ENCODE data around the gene ZNF57. TPM values are rescaled to one million over a fixed set of nuclear protein-coding genes. Genes with fewer than 3 reads are reported as not detected.

ZNF57 gene
- total and polyA plus RNA-seq, 2 of the 13 experiments (the other 11 are each of a cell fraction or from before 2014, with no cell fraction given), result 6.6 to 17.5 TPM

DNA sequence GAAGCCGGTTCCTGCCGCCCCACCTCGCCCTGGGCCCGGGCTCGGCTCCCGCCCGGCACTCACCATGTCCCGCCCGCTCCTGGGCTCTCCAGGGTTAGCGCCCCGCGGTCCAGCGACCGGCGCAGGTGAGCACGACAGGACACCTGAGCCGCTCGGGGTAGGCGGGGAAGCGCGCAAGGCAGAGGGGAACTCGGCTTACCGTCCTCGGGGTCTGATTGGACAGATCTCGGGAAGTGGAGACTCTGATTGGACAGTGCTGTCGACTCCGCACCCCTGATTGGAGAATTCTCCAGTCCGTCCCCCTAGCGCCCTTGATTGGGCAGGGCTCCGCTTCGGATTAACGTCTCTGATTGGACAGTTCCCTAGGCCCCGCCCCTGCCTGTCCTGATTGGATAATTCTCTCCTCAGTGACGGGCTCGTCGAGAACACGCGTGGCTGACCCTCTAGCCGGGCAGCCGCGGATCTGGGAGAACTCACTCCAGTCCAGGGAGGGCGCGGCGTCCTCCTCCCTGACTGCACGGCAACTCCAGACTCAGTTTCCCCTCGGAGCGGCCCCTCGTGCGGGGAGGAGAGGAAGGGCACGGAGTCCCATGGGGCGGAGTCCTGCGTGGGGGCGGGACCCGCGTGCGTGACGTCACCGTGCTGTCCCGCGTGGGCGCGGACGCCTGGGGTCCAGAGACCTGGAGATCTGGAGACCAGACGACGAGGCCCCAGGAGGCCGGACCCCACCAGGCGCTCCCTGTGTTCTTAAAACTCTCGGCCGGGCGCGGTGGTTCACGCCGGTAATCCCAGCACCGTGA is 44.2 kb downstream of the ZNF57 start, which contains the start of gene ZNF77 (continued):
- TF ChIP-seq, protein P1, sequence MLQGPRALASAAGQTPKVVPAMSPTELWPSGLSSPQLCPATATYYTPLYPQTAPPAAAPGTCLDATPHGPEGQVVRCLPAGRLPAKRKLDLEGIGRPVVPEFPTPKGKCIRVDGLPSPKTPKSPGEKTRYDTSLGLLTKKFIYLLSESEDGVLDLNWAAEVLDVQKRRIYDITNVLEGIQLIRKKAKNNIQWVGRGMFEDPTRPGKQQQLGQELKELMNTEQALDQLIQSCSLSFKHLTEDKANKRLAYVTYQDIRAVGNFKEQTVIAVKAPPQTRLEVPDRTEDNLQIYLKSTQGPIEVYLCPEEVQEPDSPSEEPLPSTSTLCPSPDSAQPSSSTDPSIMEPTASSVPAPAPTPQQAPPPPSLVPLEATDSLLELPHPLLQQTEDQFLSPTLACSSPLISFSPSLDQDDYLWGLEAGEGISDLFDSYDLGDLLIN (CRISPR knock-in tag; IDR thresholded peaks at IDR 0.05; ENCODE audit: borderline replicate concordance), result no peak
- peak; percentile 88 for TF ChIP-seq PHF8 (CRISPR knock-in tag; IDR thresholded peaks at IDR 0.05)
- no peak; the same call in 1 of the 2 replicates for TF ChIP-seq ZNF510 (CRISPR knock-in tag; IDR thresholded peaks at IDR 0.05; ENCODE audit: low read depth)
- no peak for TF ChIP-seq ZSCAN30 (CRISPR knock-in tag; IDR thresholded peaks at IDR 0.05)
- TF ChIP-seq PLRG1 (conservative IDR thresholded peaks at IDR 0.05), result no peak
- TF ChIP-seq, protein P2, sequence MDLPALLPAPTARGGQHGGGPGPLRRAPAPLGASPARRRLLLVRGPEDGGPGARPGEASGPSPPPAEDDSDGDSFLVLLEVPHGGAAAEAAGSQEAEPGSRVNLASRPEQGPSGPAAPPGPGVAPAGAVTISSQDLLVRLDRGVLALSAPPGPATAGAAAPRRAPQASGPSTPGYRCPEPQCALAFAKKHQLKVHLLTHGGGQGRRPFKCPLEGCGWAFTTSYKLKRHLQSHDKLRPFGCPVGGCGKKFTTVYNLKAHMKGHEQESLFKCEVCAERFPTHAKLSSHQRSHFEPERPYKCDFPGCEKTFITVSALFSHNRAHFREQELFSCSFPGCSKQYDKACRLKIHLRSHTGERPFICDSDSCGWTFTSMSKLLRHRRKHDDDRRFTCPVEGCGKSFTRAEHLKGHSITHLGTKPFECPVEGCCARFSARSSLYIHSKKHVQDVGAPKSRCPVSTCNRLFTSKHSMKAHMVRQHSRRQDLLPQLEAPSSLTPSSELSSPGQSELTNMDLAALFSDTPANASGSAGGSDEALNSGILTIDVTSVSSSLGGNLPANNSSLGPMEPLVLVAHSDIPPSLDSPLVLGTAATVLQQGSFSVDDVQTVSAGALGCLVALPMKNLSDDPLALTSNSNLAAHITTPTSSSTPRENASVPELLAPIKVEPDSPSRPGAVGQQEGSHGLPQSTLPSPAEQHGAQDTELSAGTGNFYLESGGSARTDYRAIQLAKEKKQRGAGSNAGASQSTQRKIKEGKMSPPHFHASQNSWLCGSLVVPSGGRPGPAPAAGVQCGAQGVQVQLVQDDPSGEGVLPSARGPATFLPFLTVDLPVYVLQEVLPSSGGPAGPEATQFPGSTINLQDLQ (CRISPR knock-in tag; IDR thresholded peaks at IDR 0.05), result no peak
- TF ChIP-seq, protein P3, sequence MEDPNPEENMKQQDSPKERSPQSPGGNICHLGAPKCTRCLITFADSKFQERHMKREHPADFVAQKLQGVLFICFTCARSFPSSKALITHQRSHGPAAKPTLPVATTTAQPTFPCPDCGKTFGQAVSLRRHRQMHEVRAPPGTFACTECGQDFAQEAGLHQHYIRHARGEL (CRISPR knock-in tag; IDR thresholded peaks at IDR 0.05), result 0 out of 2 replicates have a peak, but pooled peaks have one; percentile 39
- TF ChIP-seq, protein P4, sequence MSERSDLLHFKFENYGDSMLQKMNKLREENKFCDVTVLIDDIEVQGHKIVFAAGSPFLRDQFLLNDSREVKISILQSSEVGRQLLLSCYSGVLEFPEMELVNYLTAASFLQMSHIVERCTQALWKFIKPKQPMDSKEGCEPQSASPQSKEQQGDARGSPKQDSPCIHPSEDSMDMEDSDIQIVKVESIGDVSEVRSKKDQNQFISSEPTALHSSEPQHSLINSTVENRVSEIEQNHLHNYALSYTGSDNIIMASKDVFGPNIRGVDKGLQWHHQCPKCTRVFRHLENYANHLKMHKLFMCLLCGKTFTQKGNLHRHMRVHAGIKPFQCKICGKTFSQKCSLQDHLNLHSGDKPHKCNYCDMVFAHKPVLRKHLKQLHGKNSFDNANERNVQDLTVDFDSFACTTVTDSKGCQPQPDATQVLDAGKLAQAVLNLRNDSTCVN (CRISPR knock-in tag; IDR thresholded peaks at IDR 0.05; ENCODE audit: borderline replicate concordance), result peak; percentile 33; the same call in 1 of the 2 replicates
- TF ChIP-seq, protein P5, sequence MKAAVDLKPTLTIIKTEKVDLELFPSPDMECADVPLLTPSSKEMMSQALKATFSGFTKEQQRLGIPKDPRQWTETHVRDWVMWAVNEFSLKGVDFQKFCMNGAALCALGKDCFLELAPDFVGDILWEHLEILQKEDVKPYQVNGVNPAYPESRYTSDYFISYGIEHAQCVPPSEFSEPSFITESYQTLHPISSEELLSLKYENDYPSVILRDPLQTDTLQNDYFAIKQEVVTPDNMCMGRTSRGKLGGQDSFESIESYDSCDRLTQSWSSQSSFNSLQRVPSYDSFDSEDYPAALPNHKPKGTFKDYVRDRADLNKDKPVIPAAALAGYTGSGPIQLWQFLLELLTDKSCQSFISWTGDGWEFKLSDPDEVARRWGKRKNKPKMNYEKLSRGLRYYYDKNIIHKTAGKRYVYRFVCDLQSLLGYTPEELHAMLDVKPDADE (CRISPR knock-in tag; IDR thresholded peaks at IDR 0.05), result no peak; the same call in 1 of the 2 replicates
- TF ChIP-seq ZFP36L1 (CRISPR knock-in tag; IDR thresholded peaks at IDR 0.05), result peak; percentile 74; the same call in 1 of the 2 replicates
- TF ChIP-seq, protein P6, sequence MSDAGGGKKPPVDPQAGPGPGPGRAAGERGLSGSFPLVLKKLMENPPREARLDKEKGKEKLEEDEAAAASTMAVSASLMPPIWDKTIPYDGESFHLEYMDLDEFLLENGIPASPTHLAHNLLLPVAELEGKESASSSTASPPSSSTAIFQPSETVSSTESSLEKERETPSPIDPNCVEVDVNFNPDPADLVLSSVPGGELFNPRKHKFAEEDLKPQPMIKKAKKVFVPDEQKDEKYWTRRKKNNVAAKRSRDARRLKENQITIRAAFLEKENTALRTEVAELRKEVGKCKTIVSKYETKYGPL (CRISPR knock-in tag; IDR thresholded peaks at IDR 0.05), result no peak
- TF ChIP-seq ZNF441 (CRISPR knock-in tag; IDR thresholded peaks at IDR 0.05; ENCODE audit: borderline replicate concordance), result 0 out of 2 replicates have a peak, but pooled peaks have one; percentile 25
- no peak for TF ChIP-seq ZNF629 (CRISPR knock-in tag; conservative IDR thresholded peaks at IDR 0.05)
- TF ChIP-seq MAF1 (CRISPR knock-in tag; IDR thresholded peaks at IDR 0.05; ENCODE audit: borderline replicate concordance), result peak; percentile 25; the same call in 1 of the 2 replicates
- TF ChIP-seq ZNF138 (CRISPR knock-in tag; IDR thresholded peaks at IDR 0.05; ENCODE audit: low read depth), result no peak
- no peak for TF ChIP-seq MLLT10 (CRISPR knock-in tag; IDR thresholded peaks at IDR 0.05)
- TF ChIP-seq FOXP1 (IDR thresholded peaks at IDR 0.05), result no peak
- TF ChIP-seq FOXP1 (CRISPR knock-in tag; IDR thresholded peaks at IDR 0.05), result no peak
- TF ChIP-seq ELF4 (CRISPR knock-in tag; IDR thresholded peaks at IDR 0.05; ENCODE audit: borderline replicate concordance), result no peak
- peak; percentile 68; the same call in 1 of the 2 replicates for TF ChIP-seq NAIF1 (CRISPR knock-in tag; IDR thresholded peaks at IDR 0.05; ENCODE audit: borderline replicate concordance)
- TF ChIP-seq ZNF225 (CRISPR knock-in tag; IDR thresholded peaks at IDR 0.05), result 0 out of 2 replicates have a peak, but pooled peaks have one; percentile 53
- TF ChIP-seq ZFX (CRISPR knock-in tag; IDR thresholded peaks at IDR 0.05; ENCODE audit: low read depth), result peak; percentile 72; the same call in 1 of the 2 replicates
